Stimulated activated naive CD8-positive, alpha-beta T cell treated with anti-CD3 and anti-CD28 coated beads, Interleukin-15, Interleukin-2, amounts not matched to agents 100 ng/mL and 50 ng/mL, for 24 hours (primary cell): Measurements from ENCODE around the gene FIGNL2.
A peak's percentile ranks its signal among the peaks of the same experiment; 100 is the strongest.

Experiments
- H3K27ac Mint-ChIP-seq: one replicate; pipeline ENCODE4 v1.8.0; 2021; ENCODE audit warnings: mild to moderate bottlenecking, mixed read lengths
- H3K27me3 Mint-ChIP-seq: one replicate; pipeline ENCODE4 v1.8.0; 2021; ENCODE audit warnings: mixed read lengths
- H3K36me3 Mint-ChIP-seq: one replicate; pipeline ENCODE4 v1.8.0; 2021; ENCODE audit warnings: low read depth, mixed read lengths
- H3K4me1 Mint-ChIP-seq: one replicate; pipeline ENCODE4 v1.8.0; 2021; ENCODE audit warnings: low read depth, mixed read lengths
- H3K4me3 Mint-ChIP-seq: one replicate; pipeline ENCODE4 v1.8.0; 2021; ENCODE audit warnings: mild to moderate bottlenecking, mixed read lengths
- H3K9me3 Mint-ChIP-seq: one replicate; pipeline ENCODE4 v1.8.0; 2021; ENCODE audit warnings: mixed read lengths

The FIGNL2 gene

DNA sequence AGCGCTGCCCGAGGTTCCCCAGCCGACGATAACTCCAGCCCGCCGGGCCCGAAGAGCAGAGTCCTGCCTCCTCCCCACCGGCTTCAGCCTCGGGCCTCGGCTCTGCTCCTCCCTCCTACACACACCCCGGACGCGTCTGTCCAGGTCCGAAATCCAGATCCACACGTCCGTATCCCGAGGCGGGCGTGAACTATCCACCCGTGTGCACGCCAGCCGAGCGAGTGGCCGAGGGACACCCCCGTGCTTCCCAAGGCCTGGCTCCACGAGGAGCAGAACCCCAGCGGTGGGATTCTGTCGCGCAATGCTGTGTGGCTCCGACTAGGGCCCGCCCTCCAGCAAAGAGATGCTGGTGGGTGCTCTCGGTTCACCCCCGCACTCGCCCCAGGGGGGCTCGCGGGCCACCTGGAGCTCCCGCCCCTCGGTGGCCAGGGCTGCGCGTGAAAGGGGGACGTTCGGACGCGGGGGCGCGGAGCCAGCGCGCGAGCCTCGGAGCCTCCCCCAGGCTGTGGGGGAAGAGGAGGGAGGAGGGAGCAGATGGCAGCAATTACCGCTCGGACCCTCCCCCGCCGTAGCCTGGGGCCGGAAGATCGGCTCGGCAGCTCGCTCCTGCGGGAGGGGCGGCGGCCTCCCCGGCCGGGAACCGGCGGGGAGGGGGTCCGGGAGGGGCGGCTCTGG lies 20.4 kb upstream of the FIGNL2 start:
- Mint-ChIP-seq H3K36me3 (no peaks in the 10 kb centered on the region), H3K4me3 (peak overlapping the region; percentile 25), H3K27me3 (peaks cover 61% of the 10 kb centered on the region), H3K4me1 (peaks cover 26% of the 10 kb centered on the region), H3K27ac (no peak overlapping the region), H3K9me3 (no peaks in the 10 kb centered on the region)

- no peaks in the 10 kb centered on the region for H3K9me3 Mint-ChIP-seq
- H3K27me3 Mint-ChIP-seq: peaks cover 65% of the 10 kb centered on the region
- no peak overlapping the region for H3K4me3 Mint-ChIP-seq
- peaks cover 33% of the 10 kb centered on the region for H3K4me1 Mint-ChIP-seq
- no peak overlapping the region for H3K27ac Mint-ChIP-seq
- H3K36me3 Mint-ChIP-seq: no peaks in the 10 kb centered on the region
Measured at GRCh38 chr12:51867796-51868428, 19.4 kb upstream of the FIGNL2 start.

DNA sequence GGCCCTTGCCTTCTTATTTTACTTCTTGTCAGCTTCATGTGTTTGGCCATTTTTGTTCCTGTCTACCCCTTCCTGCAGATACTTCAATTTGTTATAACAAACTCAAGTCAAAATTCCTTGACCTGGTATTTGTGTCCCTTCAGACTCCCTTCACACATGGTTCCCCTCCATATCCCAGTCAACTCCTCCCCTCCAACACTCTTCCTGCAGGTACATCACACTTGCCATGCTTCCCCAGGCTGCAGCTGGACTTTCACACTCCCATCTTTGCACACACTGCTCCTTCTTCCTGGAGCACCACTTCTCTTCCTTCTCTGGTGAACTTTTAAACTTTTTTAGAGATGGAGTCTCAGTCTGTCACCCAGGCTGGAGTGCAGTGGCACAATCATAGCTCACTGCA lies 18.9 kb upstream of the FIGNL2 start:
- Mint-ChIP-seq H3K27ac (no peak overlapping the region), H3K36me3 (no peaks in the 10 kb centered on the region), H3K27me3 (peaks cover 65% of the 10 kb centered on the region), H3K9me3 (no peaks in the 10 kb centered on the region), H3K4me1 (peaks cover 33% of the 10 kb centered on the region), H3K4me3 (no peak overlapping the region)

DNA sequence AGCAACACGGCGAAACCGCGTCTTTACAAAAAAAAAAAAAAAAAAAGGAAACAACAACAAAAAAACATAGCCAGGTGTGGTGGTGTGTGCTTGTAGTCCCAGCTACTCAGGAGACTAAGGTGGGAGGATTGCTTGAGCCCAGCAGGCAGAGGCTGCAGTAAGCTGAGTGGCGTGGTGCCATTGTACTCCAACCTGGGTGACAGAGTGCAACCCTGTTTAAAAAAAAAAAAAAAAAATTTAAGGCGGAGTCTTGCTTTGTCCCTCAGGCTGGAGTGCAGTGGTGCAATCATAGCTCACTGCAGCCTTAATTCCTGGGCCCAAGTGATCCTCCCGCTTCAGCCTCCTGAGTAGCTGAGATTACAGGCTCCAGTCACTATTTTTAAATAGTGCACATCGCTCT lies 18.2 kb upstream of the FIGNL2 start:
- Mint-ChIP-seq H3K27ac (no peak overlapping the region), H3K4me1 (peaks cover 33% of the 10 kb centered on the region), H3K36me3 (no peaks in the 10 kb centered on the region), H3K4me3 (no peak overlapping the region), H3K27me3 (peaks cover 71% of the 10 kb centered on the region), H3K9me3 (no peaks in the 10 kb centered on the region)

DNA sequence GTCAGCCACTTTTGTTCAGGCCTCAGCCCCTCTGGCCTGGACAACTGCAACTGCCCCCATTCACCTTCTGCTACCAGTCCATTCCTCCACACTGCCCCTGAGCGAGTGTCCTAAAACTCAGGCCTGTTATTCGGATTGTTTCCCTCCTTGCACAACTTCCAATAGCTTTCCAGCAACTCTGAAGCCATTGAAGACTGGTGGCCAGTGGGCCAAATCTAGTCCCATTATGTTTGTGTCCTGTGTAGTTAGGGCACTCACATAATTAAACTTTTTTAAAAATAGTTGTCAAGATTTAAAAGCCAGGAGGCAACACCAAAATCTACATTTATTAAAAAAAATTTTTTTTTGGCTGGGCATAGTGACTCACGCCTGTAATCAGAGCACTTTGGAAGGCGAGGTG lies 17.8 kb upstream of the FIGNL2 start:
- Mint-ChIP-seq H3K4me1 (peaks cover 33% of the 10 kb centered on the region), H3K36me3 (no peaks in the 10 kb centered on the region), H3K27ac (no peak overlapping the region), H3K27me3 (peaks cover 75% of the 10 kb centered on the region), H3K4me3 (no peak overlapping the region), H3K9me3 (no peaks in the 10 kb centered on the region)

- Mint-ChIP-seq H3K9me3 (no peaks in the 10 kb centered on the region), H3K27me3 (peaks cover 77% of the 10 kb centered on the region), H3K27ac (no peak overlapping the region), H3K4me3 (no peak overlapping the region), H3K36me3 (no peaks in the 10 kb centered on the region), H3K4me1 (peaks cover 31% of the 10 kb centered on the region)
Measured at GRCh38 chr12:51865757-51866270, 17.3 kb upstream of the FIGNL2 start.

GRCh38 chr12:51864833-51865670 lies 16.5 kb upstream of the FIGNL2 start:
- Mint-ChIP-seq H3K36me3 (no peaks in the 10 kb centered on the region), H3K9me3 (no peaks in the 10 kb centered on the region), H3K27ac (no peak overlapping the region), H3K4me3 (peak overlapping the region; percentile 32), H3K4me1 (peaks cover 24% of the 10 kb centered on the region), H3K27me3 (peaks cover 72% of the 10 kb centered on the region)

DNA sequence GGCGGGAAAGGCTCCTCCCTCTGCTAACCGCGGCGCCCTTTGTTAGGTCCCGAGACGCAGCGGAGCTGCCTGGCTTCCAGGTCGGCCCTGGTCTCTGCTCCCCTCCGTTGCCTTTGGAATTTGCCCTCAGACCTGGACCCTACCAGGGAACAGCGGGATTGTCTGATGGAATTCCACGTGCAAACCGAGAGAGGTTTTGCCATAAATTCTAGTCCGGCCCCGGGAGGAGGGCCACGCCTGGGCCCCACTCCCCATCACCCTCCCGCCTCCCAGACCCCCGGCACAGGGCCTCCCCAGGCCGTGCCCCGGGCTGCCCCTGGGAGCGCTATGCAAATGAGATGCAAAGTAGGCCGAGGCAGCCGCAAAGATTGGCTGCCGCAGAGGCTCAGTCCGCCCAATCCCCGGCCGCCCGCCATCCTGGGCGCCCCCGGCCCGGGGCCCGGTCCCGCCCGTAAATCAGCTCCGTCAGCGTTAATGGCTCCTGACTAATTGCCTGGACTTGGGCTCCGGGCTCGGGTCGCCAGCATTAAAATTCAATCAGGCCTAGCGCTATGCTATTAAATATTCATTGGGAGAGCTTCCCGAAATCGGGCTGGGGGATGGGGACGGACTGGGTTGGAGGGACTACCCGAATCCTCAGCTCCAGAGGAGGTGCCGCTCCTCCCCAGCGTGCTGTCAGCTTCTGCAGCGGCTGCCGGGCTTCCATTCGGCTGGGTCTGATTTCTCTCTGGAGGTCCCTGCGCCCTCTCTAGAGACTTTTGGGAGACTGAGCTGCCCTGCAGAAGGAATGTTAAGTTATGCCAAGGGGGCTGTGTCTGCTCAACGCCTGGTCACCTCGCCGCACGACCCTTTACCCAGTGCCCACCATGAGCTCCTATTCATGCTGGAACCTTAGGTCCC lies 15.7 kb upstream of the FIGNL2 start:
- Mint-ChIP-seq H3K4me1 (peaks cover 19% of the 10 kb centered on the region), H3K27me3 (peaks cover 70% of the 10 kb centered on the region), H3K36me3 (no peaks in the 10 kb centered on the region), H3K9me3 (no peaks in the 10 kb centered on the region), H3K4me3 (peak overlapping the region; percentile 32), H3K27ac (no peak overlapping the region)

- H3K36me3 Mint-ChIP-seq: no peaks in the 10 kb centered on the region
- no peak overlapping the region for H3K4me3 Mint-ChIP-seq
- H3K4me1 Mint-ChIP-seq: peaks cover 18% of the 10 kb centered on the region
- H3K27me3 Mint-ChIP-seq: peaks cover 67% of the 10 kb centered on the region
- no peak overlapping the region for H3K27ac Mint-ChIP-seq
- H3K9me3 Mint-ChIP-seq: no peaks in the 10 kb centered on the region
Measured at GRCh38 chr12:51863363-51863932, 14.9 kb upstream of the FIGNL2 start.

GRCh38 chr12:51862947-51863346 lies 14.4 kb upstream of the FIGNL2 start:
- H3K27ac Mint-ChIP-seq: no peak overlapping the region
- H3K27me3 Mint-ChIP-seq: peaks cover 62% of the 10 kb centered on the region
- no peaks in the 10 kb centered on the region for H3K36me3 Mint-ChIP-seq
- peaks cover 12% of the 10 kb centered on the region for H3K4me1 Mint-ChIP-seq
- H3K4me3 Mint-ChIP-seq: no peak overlapping the region
- H3K9me3 Mint-ChIP-seq: no peaks in the 10 kb centered on the region

- Mint-ChIP-seq H3K27me3 (peaks cover 61% of the 10 kb centered on the region), H3K27ac (no peak overlapping the region), H3K4me3 (no peak overlapping the region), H3K36me3 (no peaks in the 10 kb centered on the region), H3K4me1 (peaks cover 12% of the 10 kb centered on the region), H3K9me3 (no peaks in the 10 kb centered on the region)
Measured at GRCh38 chr12:51860986-51861385, 12.5 kb upstream of the FIGNL2 start.

GRCh38 chr12:51855586-51856428 lies 7.3 kb upstream of the FIGNL2 start:
- peaks cover 6% of the 10 kb centered on the region for H3K4me1 Mint-ChIP-seq
- no peaks in the 10 kb centered on the region for H3K9me3 Mint-ChIP-seq
- no peak overlapping the region for H3K4me3 Mint-ChIP-seq
- no peak overlapping the region for H3K27ac Mint-ChIP-seq
- no peaks in the 10 kb centered on the region for H3K36me3 Mint-ChIP-seq
- peaks cover 38% of the 10 kb centered on the region for H3K27me3 Mint-ChIP-seq

- Mint-ChIP-seq H3K27ac (no peak overlapping the region), H3K4me1 (peaks cover 6% of the 10 kb centered on the region), H3K4me3 (no peak overlapping the region), H3K27me3 (peaks cover 31% of the 10 kb centered on the region), H3K36me3 (no peaks in the 10 kb centered on the region), H3K9me3 (no peaks in the 10 kb centered on the region)
Measured at GRCh38 chr12:51852404-51853137, 4.1 kb upstream of the FIGNL2 start.
